H1 (cell line): ENCODE results near the gene POLR2M. TPM values are rescaled to one million over a fixed set of nuclear protein-coding genes. Genes with fewer than 3 reads are reported as not detected.

ENCODE experiments used
- CTCF ChIA-PET: fragments of 300-600 bp; sonication (Branson Sonifier 250); formaldehyde crosslinking; loops from one replicate; lab custom pipeline; 2021; ENCODE audit not compliant: partially characterized antibody; lab: Charles Lee
- POLR2A ChIA-PET: fragments of 300-600 bp; sonication (Branson Sonifier 250); formaldehyde crosslinking; loops from one replicate; lab custom pipeline; 2021; ENCODE audit warnings: inconsistent platforms; ENCODE audit not compliant: partially characterized antibody; lab: Charles Lee
- DNase-seq, 2 experiments: peaks; one replicate each; pipeline versions ENCODE4 v3.0.0 to v3.0.0-alpha.2; 2010 to 2022; ENCODE audit warnings: low spot score in 2 of 2, low read depth in 1 of 2, mixed read lengths in 1 of 2
- FAIRE-seq: peaks from 2 replicates; lab custom pipeline; 2011; peaks lifted over from hg19 to GRCh38; lab: Jason Lieb, UNC
- H2AFZ ChIP-seq: 2 replicates; pipeline ENCODE4 v1.8.1; 2012; ENCODE audit warnings: low read length, inconsistent platforms
- H2AK5ac ChIP-seq: 2 replicates; pipeline ENCODE4 v1.6.1; 2013; ENCODE audit warnings: low read depth, low read length
- H2BK120ac ChIP-seq: replicated peaks from 2 replicates; pipeline ENCODE3; 2013; ENCODE audit warnings: low read depth, low read length, inconsistent platforms
- H2BK12ac ChIP-seq: 2 replicates; pipeline ENCODE4 v1.6.1; 2013; ENCODE audit warnings: low read depth, low read length
- H2BK15ac ChIP-seq: 2 replicates; pipeline ENCODE4 v1.6.1; 2013; ENCODE audit warnings: low read length
- H2BK20ac ChIP-seq: 2 replicates; pipeline ENCODE4 v1.6.1; 2013; ENCODE audit warnings: low read length
- H2BK5ac ChIP-seq: 2 replicates; pipeline ENCODE4 v1.6.1; 2013; ENCODE audit warnings: low read depth, low read length
- H3K14ac ChIP-seq: 2 replicates; pipeline ENCODE4 v1.6.1; 2013; ENCODE audit warnings: inconsistent platforms; ENCODE audit not compliant: insufficient read length
- H3K18ac ChIP-seq: 2 replicates; pipeline ENCODE4 v1.6.1; 2013; ENCODE audit warnings: low read length; ENCODE audit errors: extremely low read depth
- H3K23ac ChIP-seq: 2 replicates; pipeline ENCODE4 v1.6.1; 2013; ENCODE audit warnings: inconsistent platforms; ENCODE audit not compliant: insufficient read length
- H3K23me2 ChIP-seq: 2 replicates; pipeline ENCODE4 v1.6.1; 2013; ENCODE audit warnings: low read depth, low read length
- H3K27ac ChIP-seq: 2 replicates; pipeline ENCODE4 v1.6.1; 2011; ENCODE audit warnings: low read depth, low read length, inconsistent platforms
- H3K27me3 ChIP-seq, 4 experiments: replicated peaks in 1 of 4; 1 replicate in 1 of 4; 2 replicates in 3 of 4; pipeline versions ENCODE4 v1.6.1 to v1.8.1; 2011 to 2013; ENCODE audit warnings: low read length in 3 of 4, mild to moderate bottlenecking in 3 of 4, inconsistent platforms in 2 of 4, mixed read lengths in 2 of 4, moderate library complexity in 1 of 4; ENCODE audit not compliant: control insufficient read depth in 3 of 4, insufficient read depth in 3 of 4; ENCODE audit errors: extremely low read depth in 1 of 4
- H3K36me3 ChIP-seq, 4 experiments: 2 replicates each; pipeline versions ENCODE4 v1.6.1 to v1.8.1; 2011 to 2013; ENCODE audit warnings: mild to moderate bottlenecking in 4 of 4, low read length in 3 of 4, moderate library complexity in 2 of 4, control low read depth in 1 of 4, inconsistent platforms in 1 of 4; ENCODE audit not compliant: insufficient read depth in 4 of 4, control insufficient read depth in 2 of 4
- H3K4ac ChIP-seq: replicated peaks from 2 replicates; pipeline ENCODE3; 2013; ENCODE audit warnings: low read length, low read depth, mixed read lengths, inconsistent platforms; ENCODE audit not compliant: insufficient read length
- H3K4me1 ChIP-seq, 4 experiments: replicated peaks in 1 of 4; 1 replicate in 1 of 4; 2 replicates in 3 of 4; pipeline versions ENCODE4 v1.6.1 to v1.8.1; 2011 to 2013; ENCODE audit warnings: low read length in 3 of 4, inconsistent platforms in 2 of 4, mixed read lengths in 1 of 4; ENCODE audit not compliant: insufficient read depth in 4 of 4, control insufficient read depth in 3 of 4
- H3K4me2 ChIP-seq, 2 experiments: 2 replicates each; pipeline versions ENCODE4 v1.6.1 to v1.8.1; 2011 to 2013; ENCODE audit warnings: low read depth in 2 of 2, low read length in 2 of 2, control low read depth in 1 of 2, inconsistent platforms in 1 of 2, mild to moderate bottlenecking in 1 of 2; ENCODE audit not compliant: insufficient read depth in 1 of 2
- H3K4me3 ChIP-seq, 4 experiments: fragments of 200-600, 300-600 bp in 1 of 4; sonication (generic), shearing (Covaris generic), sonication (Bioruptor Twin) in 1 of 4; 2 replicates each; pipeline versions ENCODE4 v1.5.1 to v1.8.1; 2011 to 2016; ENCODE audit warnings: low read length in 4 of 4, low read depth in 3 of 4, control low read depth in 2 of 4, inconsistent platforms in 2 of 4, mild to moderate bottlenecking in 2 of 4, mixed read lengths in 1 of 4, moderate library complexity in 1 of 4; ENCODE audit not compliant: insufficient read depth in 2 of 4; ENCODE audit errors: extremely low read depth in 1 of 4
- H3K56ac ChIP-seq: replicated peaks from 2 replicates; pipeline ENCODE3; 2013; ENCODE audit warnings: low read depth, mild to moderate bottlenecking, mixed read lengths, low read length, inconsistent platforms; ENCODE audit not compliant: insufficient read length
- H3K79me1 ChIP-seq: 2 replicates; pipeline ENCODE4 v1.6.1; 2013; ENCODE audit warnings: low read depth, low read length, control low read depth
- H3K79me2 ChIP-seq, 2 experiments: 2 replicates each; pipeline versions ENCODE4 v1.6.1 to v1.8.1; 2012 to 2013; ENCODE audit warnings: low read length in 2 of 2, mild to moderate bottlenecking in 2 of 2, inconsistent platforms in 1 of 2; ENCODE audit not compliant: insufficient read depth in 2 of 2, control insufficient read depth in 1 of 2
- H3K9ac ChIP-seq, 4 experiments: replicated peaks in 1 of 4; 1 replicate in 1 of 4; 2 replicates in 3 of 4; pipeline versions ENCODE4 v1.6.1 to v1.8.1; 2011 to 2013; ENCODE audit warnings: low read depth in 3 of 4, low read length in 3 of 4, control low read depth in 2 of 4, mild to moderate bottlenecking in 2 of 4, moderate library complexity in 2 of 4, inconsistent platforms in 1 of 4; ENCODE audit errors: extremely low read depth in 1 of 4
- H3K9me3 ChIP-seq, 2 experiments: 2 replicates each; pipeline versions ENCODE4 v1.6.1 to v1.8.1; 2012 to 2013; ENCODE audit warnings: mild to moderate bottlenecking in 2 of 2, moderate library complexity in 2 of 2, control low read depth in 1 of 2, inconsistent platforms in 1 of 2, low read depth in 1 of 2, low read length in 1 of 2, mixed read lengths in 1 of 2; ENCODE audit not compliant: insufficient read depth in 2 of 2
- H4K20me1 ChIP-seq, 2 experiments: replicated peaks in 1 of 2; 2 replicates each; pipeline versions ENCODE3 to v1.8.1; 2011 to 2013; ENCODE audit warnings: inconsistent platforms in 2 of 2, low read length in 2 of 2, mild to moderate bottlenecking in 1 of 2; ENCODE audit not compliant: insufficient read depth in 2 of 2, control insufficient read depth in 1 of 2
- H4K5ac ChIP-seq: 2 replicates; pipeline ENCODE4 v1.6.1; 2013; ENCODE audit warnings: low read length, low read depth, mixed read lengths, inconsistent platforms; ENCODE audit not compliant: insufficient read length
- H4K8ac ChIP-seq: 2 replicates; pipeline ENCODE4 v1.8.0; 2013; ENCODE audit warnings: mild to moderate bottlenecking, moderate library complexity, low read length, inconsistent platforms; ENCODE audit not compliant: insufficient read depth; ENCODE audit errors: extremely low read depth
- H4K91ac ChIP-seq: replicated peaks from 2 replicates; pipeline ENCODE3; 2013; ENCODE audit warnings: low read length, mixed read lengths, inconsistent platforms; ENCODE audit not compliant: insufficient read length
- CHD2 ChIP-seq: IDR thresholded peaks from 2 replicates; pipeline ENCODE4 v1.6.1; 2012; ENCODE audit warnings: low read length, improper control_type of control experiment
- RBBP5 ChIP-seq: IDR thresholded peaks from 2 replicates; pipeline ENCODE4 v1.7.1; 2012; ENCODE audit warnings: low read depth, mild to moderate bottlenecking, inconsistent platforms, low read length, moderate library complexity, borderline replicate concordance
- SIN3A ChIP-seq, 2 experiments: IDR thresholded peaks in 1 of 2; conservative IDR thresholded peaks in 1 of 2; 2 replicates each; pipeline ENCODE4 v1.6.1; 2011 to 2012; ENCODE audit warnings: low read length in 2 of 2, improper control_type of control experiment in 1 of 2, low read depth in 1 of 2, mild to moderate bottlenecking in 1 of 2
- YY1 ChIP-seq: IDR thresholded peaks from 2 replicates; pipeline ENCODE4 v1.6.1; 2011; ENCODE audit warnings: low read depth, mild to moderate bottlenecking, low read length
- WGBS, 2 experiments: shearing (Covaris generic) in 1 of 2; methylation state at CpG; one replicate each; pipeline versions ENCODE4 v1.1.6 to v1.1.7; 2013 to 2015; ENCODE audit warnings: low lambda C conversion rate in 2 of 2, mixed read lengths in 2 of 2, inconsistent platforms in 1 of 2, low coverage in 1 of 2, missing lambda C conversion rate in 1 of 2; ENCODE audit not compliant: insufficient replicate concordance in 2 of 2, insufficient coverage in 1 of 2, insufficient read length in 1 of 2; ENCODE audit errors: extremely low coverage in 1 of 2, missing lambda C conversion rate in 1 of 2; 5-methylcytosine and 5-hydroxymethylcytosine counted together
- polyA plus RNA-seq, 7 experiments: library from polyadenylated mRNA; depleted of rRNA in 3 of 7; stranded (reverse) in 5 of 7; unstranded in 2 of 7; fragments of >200 nt in 5 of 7; fragments of 200-250 nt in 2 of 7; gene quantifications; 1 replicate in 5 of 7; 2 replicates in 1 of 7; 4 replicates in 1 of 7; pipeline versions ENCODE4 v1.2.1 to v1.2.3, GENCODE V29; 2011 to 2013; ENCODE audit warnings: missing spikeins in 2 of 7, mixed read lengths in 2 of 7
- total RNA-seq: library from RNA; stranded (reverse); fragmentation: NEBNext Ultra II Directional; extraction: Animal tissue kit (Norgen Biotek cat#: 25700); gene quantifications from 2 replicates; pipeline ENCODE4 v1.2.1, GENCODE V29; 2021

Gene POLR2M
- total and polyA plus RNA-seq, 2 of the 8 experiments (the other 6 are each of a cell fraction or from before 2014, with no cell fraction given) = 32.7 to 55.1 TPM

DNA sequence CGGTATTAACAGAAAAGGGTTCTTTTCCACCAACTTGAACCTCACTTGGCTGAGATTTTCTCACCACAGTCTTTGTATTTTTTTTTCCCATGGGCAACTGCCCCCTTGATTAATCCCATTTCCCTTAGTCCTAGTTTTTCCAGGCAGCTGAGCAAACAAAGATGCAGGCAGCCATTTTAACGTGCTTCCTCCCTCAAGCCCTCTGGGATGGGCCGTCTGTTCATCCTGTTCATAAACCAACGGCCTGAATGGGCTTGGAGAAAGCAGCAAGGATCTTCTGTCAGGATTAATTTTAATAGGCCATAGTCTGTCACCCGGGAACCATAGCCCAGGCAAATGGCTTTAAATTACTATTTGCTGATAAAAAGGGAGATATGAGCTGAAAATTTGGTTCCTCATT, 10.4 kb upstream of the POLR2M start:
- POLR2A ChIA-PET = interaction anchor here (2.5 kb wide), 1 partner anchor 10 kb away, joined by 18 read pairs; the partner anchor contains the start of gene POLR2M
- Histone ChIP-seq H3K4me2 (no peak overlapping the region), H2BK15ac (no peak overlapping the region), H3K23me2 (no peaks in the 10 kb centered on the region), H3K23ac (no peak overlapping the region), H3K4me1 (no peaks in the 10 kb centered on the region), H4K8ac (no peak overlapping the region), H3K36me3 (no peaks in the 10 kb centered on the region), H3K56ac (no peak overlapping the region), H2AFZ (peak overlapping the region; percentile 60; the same call in 1 of the 2 replicates), H2AK5ac (no peak overlapping the region), H4K91ac (no peak overlapping the region), H4K5ac (no peak overlapping the region), H3K18ac (no peak overlapping the region), H3K27me3 (no peaks in the 10 kb centered on the region), H3K27ac (no peak overlapping the region), H2BK20ac (no peak overlapping the region), H2BK12ac (no peak overlapping the region), H3K9ac (no peak overlapping the region), H4K20me1 (no peaks in the 10 kb centered on the region), H3K14ac (no peak overlapping the region), H3K4me3 (no peak overlapping the region), H2BK120ac (no peak overlapping the region), H3K9me3 (no peaks in the 10 kb centered on the region), H3K4ac (no peak overlapping the region), H3K79me1 (no peaks in the 10 kb centered on the region), H2BK5ac (no peak overlapping the region), H3K79me2 (no peaks in the 10 kb centered on the region)
- 86% methylated on average over 5 of the region's 5 CpGs; no CpG with 5 or more reads in 1 of the 2 experiments for WGBS, 2 experiments
- TF ChIP-seq YY1 = peak; percentile 72
- TF ChIP-seq SIN3A (conservative IDR thresholded peaks at IDR 0.05 in 1 of 2, IDR thresholded peaks at IDR 0.05 in 1 of 2; ENCODE audit: low read depth in 1 of 2, low read length in 2 of 2) = no peak
- TF ChIP-seq CHD2 = no peak
- TF ChIP-seq RBBP5 = no peak
- DNase-seq (no peak), FAIRE-seq (no peak)
- CTCF ChIA-PET = interaction anchor here (0.9 to 1.3 kb wide), 2 partner anchors 16 to 36 kb away, joined by 3 to 4 read pairs; no protein-coding TSS in a partner anchor
